Measurements from ENCODE around the gene CPLX1. TPM values are rescaled to one million over a fixed set of nuclear protein-coding genes. Genes with fewer than 3 reads are reported as not detected.
"Not testable (repeated sequence)": the region's sequence is repeated elsewhere in the genome, so short reads cannot be mapped to it uniquely, and the experiment has no call there.

The CPLX1 gene
- total RNA-seq, 1 donor from 2014 or later = 0.34 TPM

DNA sequence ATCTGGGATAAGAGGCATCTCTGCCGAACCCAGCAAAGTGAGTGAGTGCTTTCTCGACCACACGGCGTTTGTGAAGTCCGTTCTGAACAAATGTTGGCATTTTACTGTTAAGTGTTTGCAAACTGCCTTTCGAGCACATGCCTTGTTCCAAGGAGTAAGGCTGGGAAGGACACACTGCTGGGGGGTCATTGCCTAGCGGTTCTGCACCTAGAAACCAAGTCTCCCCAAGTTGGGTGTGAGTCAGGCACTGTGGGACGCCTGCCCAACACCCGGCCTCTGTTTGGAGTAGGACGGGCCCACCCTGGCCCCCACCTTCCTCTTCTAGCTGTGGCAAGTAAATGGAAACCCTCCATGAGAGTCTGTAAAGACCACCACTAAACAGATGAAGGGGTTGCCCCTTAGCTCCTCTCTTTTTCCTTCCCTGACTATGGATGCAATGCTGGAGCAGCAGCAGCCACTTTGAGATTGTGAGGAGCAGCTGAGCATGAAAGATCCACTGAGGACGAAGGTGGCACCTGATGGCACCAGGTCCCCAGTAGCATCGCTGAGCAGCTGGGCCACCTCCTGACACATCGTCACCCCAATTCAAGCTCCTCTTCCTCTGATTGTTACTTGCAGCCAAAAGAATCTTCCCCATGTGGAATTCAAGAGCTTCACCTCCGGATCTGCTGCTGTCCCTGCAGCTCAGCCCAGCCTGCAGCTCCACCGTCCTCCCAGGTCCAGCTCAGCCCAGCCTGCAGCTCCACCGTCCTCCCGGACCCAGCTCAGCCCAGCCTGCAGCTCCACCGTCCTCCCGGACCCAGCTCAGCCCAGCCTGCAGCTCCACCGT, 6.3 kb downstream of the CPLX1 start:
- no peak for DNase-seq

DNA sequence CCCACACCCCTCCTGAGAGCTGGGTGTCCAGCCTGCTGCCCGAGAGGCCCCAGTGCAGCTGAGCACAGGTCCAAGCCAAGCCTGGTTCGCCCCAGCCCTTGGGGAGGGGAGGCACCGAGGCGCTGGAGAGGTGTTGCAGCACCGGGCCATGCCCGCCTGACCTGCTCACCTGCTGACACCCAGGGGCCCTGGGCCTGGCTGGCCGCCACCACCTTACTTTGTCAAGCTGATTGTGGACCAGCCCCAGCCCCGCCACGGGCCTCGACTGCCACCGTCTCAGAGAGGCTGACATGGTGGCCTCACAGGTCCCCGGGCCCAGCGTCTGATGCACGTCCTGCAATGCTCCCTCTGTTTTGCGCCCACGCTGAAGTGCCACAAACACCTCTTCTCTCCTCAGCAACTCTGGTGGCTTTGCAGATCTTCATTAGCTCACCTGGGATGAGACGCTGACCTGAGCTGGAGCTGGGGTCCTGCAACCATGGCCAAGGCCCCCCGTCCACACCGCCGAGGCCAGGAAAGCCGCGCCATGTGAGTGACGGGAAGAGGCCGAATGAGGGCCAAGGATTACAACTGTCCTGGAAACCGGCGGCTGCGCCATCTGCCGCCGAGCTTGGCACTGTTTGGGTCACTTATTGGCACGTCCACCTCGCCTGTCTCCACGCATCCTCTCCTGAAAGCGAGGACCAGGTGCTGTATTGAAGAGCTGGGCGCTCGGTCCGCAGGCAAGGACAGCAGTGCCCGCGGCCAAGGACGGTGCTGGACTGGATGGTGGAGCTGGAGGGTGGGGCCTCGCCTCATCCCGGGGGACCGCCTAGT, 7.6 kb downstream of the CPLX1 start:
- no peak for DNase-seq

DNA sequence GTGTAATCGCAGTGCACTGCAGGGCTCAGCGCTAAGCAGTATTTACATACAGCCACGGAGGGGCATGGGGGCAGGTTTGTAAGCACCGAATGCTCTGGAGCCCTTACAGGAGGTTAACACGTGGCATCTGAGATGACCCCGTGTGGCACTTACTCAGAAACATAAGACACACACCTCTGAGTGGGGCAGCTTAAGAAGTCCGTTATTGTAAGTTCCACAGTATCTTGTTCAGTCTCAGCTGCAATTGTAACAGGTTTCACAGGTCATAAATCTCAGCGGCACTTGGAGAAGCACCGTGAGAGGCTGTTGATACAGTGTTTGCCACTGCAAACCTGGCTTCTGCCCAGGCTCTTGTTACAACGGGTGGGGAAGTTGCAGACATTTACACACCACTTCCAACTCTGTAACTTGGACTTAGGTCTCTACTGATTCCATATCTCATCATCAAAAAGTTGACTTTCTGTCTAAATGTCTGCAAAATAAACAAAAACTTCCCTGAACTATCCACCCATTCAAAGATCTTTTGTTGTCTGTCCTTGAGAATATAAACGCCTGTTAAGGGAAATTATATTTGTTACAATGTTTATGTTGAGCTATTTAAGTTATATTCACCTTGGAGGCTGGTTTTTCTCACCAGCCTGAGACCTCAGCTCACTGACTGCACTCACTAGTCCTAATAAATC, 10.3 kb downstream of the CPLX1 start:
- no peak for DNase-seq

DNA sequence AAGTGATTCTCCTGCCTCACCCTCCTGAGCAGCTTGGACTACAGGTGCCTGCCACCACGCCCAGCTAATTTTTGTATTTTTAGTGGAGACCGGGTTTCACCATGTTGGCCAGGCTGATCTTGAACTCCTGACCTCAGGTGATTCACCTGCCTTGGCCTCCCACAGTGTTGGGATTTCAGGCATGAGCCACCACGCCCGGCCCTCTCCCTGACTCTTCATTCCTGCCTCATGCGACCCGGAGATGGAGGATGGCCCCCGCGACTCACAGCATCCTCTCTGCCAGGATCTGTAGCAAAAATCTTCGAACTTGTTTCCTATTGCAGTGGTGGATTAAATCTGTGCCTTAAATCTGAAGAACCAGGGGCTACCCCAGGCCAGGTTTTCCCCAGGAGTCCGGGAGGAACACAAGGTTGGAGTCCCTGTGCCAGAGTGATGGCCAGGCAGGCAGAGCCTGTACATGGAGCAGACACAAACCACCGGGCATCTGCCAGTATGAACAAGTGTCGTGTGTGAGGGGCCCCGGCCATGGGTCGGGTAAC, 11.5 kb downstream of the CPLX1 start:
- DNase-seq = no peak

DNA sequence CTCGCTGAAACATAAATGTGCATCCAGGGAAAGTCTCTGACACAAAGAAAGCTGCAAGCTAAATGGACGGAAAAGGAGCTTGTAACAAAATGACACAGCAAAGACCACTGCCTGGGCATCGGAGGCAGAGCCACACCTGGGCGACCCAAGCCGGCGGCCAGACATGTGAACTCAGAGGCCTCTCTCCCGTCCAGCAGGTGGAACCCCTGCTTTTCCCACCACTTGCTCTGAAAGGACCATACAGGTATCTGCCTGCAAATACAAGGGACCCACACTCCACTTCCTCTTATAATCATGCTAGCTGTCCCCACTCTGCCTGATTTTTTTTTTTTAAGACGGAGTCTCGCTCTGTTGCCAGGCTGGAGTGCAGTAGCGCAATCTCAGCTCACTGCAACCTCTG, 12.0 kb downstream of the CPLX1 start:
- DNase-seq = no peak

DNA sequence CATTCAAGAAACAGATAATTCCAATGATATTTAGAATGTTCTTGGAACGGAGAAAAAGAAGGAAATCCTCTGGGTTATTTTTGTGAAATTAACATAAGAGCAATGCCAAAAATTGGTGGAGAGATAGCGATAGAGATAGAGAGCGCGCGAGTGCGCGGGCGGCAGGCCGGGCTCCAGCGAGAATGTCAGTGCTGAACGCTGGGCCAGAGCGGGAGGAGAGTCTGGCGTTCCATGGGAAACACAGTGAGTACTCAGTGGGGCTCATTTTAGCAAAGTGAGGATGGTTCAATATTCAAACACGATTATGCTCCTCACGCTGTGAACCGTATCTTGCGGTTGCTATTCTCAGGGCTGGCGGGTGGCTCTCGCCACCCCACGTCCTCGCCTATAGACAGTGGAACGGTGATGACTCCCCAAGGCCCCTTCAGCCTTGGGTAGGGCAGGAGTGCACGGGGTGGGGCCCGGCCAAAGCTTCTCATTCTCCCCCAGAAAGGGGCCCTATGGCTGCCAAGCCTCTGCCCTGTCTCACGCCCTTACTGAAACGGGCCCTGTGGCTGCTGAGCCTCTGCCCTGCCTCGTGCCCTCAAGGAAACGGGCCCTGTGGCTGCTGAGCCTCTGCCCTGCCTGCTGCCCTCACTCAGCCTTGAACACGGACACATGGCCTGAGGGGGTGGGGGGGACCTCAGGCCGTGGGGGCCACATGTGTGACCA, 16.9 kb downstream of the CPLX1 start:
- DNase-seq = no peak

DNA sequence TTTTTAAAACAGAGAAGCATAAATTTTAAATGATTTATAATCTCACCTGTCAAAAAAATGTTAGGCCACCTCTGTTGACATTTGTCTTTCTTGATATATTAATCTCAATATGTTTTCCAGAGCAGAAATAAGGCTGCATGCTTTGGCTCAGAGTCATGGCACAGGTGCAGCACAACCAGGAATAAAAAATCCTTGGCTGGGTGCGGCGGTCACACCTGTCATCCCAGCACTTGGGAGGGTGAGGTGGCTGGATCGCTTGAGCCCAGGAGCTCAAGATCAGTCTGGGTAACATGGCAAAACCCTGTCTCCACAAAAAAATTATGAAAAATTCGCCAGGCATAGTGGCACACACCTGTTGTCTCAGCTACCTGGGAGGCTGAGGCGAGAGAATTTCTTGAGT, 18.1 kb downstream of the CPLX1 start:
- DNase-seq = no peak

DNA sequence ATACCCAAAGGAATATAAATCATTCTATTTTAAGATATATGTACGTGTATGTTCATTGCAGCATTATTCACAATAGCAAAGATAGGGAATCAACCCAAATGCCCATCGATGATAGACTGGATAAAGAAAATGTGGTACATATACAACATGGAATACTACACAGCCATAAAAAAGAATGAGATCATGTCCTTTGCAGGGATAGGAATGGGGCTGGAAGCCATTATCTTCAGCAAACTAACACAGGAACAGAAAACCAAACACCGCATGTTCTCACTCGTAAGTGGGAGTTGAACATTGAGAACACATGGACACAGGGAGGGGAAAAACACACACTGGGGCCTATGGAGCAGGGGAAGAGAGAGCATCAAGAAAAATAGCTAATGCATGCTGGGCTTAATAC, 18.9 kb downstream of the CPLX1 start:
- DNase-seq = not testable (repeated sequence)

DNA sequence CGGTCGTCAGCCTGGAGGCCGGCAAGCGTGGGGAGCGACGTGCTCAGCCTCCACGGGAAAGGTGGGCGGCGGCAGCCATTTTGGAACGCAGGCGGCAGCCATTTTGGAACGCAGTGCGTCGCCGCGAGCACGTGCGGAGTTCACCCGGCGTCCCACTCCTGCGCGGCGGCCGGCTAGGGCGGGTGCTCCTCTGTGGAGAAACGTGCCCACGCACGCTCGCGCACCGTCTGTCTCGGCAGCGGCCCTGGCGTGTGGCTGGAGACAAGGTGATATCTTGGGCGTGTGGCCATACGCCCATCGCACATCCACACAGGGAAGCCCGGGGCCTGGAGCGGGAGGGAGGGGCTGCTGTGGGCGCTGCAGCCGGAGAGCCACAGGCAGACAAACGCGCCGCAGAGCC, 21.1 kb downstream of the CPLX1 start:
- DNase-seq = no peak

DNA sequence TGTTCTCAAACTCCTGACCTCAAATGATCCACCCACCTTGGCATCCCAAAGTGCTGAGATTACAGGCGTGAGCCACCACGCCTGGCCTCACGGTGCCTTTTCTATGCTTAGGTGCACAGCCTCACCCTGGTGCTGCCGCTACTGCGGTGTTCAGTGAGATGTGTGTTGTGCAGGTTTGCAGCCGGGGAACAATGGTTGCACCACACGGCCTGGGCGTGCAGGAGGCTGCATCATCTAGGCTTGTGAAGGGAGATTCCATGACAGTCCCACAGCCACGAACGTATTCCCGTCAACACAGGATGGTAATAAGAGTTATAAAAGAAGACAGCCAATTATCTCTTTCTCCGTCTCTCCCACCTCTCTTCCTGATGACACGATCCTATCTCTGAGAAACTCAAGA, 22.0 kb downstream of the CPLX1 start:
- DNase-seq = no peak

DNA sequence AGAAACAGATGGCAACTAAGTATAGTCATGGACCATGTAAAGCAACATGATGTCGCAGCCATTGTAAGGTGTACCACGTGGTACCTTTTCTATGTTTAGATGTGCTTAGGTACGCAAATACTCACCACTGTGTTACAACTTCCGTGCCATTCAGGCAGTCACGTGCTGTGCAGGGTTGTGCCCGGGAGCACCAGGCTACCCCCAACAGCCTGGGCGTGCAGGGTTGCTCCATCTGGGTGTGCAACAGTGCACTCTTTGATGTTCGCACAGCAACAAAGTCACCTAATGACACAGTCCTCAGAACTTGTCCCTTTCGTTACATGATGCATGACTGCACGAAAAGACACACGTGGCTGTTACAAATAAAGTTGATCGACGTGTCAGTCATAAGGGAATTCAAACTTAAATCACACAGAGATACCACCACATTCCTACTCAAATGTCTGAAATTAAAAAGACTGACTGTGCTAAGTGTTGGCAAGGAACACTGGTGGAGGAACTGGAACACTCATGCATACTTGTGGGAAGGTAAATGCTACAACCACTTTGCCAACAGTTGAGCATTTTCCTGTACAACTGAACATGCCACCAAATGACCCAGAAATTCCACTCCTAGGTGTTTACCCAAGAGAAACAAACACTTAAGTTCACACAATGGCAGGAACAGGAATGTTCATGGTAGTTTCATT, 24.3 kb downstream of the CPLX1 start:
- no peak for DNase-seq

DNA sequence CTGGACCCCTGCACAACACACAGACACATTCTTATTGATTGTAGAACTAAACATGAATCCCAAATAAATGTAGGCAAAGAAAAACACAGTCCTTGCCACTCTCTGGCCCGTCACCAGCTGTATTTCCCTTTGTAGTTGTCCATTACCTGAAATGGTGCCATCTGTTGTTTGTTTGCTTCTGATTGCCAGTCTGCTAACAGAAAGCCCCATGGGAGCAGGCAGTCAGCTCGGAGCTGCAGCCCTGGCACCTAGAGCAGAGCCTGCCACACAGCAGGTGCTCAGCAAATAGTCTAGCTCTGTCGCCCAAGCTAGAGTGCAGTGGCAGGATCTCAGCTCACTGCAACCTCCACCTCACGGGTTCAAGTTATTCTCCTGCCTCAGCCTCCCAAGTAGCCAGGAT, 28.9 kb downstream of the CPLX1 start:
- no peak for DNase-seq

DNA sequence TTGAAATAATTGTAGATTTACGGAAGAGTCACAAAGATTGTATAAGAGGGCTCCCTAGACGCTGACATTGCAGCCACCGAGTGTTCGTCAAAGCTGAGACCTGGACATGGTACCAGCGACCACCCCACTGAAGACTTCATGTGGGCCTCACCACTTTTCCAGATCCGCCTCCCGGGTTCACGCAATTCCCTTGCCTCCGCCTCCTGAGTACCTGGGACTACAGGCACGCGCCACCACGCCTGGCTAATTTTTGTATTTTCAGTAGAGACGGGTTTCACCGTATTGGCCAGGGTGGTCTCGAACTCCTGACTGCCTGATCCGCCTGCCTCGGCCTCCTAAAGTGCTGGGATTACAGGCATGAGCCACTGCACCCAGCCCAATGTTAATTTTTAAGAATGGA, 29.7 kb downstream of the CPLX1 start:
- no peak for DNase-seq

DNA sequence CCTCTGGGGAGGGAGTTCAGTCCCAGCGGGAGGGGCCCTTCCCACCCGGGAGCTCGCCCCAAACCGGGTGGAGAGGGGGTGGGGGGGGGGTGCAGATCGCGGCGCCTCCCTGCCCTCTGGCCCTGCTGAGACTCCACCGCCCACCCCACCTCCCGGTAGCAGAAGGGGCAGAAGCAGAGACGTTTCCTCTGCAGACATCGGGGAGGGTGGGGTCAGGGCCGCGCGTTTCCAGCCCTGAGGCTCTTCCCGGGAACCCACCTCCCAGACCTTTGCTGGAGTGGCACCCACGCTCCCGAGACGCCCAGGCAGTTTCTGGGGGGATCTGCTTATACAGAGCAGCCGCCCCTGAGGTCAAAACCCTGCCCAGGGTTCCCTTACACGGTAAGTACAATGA, 30.2 kb downstream of the CPLX1 start:
- no peak for DNase-seq

DNA sequence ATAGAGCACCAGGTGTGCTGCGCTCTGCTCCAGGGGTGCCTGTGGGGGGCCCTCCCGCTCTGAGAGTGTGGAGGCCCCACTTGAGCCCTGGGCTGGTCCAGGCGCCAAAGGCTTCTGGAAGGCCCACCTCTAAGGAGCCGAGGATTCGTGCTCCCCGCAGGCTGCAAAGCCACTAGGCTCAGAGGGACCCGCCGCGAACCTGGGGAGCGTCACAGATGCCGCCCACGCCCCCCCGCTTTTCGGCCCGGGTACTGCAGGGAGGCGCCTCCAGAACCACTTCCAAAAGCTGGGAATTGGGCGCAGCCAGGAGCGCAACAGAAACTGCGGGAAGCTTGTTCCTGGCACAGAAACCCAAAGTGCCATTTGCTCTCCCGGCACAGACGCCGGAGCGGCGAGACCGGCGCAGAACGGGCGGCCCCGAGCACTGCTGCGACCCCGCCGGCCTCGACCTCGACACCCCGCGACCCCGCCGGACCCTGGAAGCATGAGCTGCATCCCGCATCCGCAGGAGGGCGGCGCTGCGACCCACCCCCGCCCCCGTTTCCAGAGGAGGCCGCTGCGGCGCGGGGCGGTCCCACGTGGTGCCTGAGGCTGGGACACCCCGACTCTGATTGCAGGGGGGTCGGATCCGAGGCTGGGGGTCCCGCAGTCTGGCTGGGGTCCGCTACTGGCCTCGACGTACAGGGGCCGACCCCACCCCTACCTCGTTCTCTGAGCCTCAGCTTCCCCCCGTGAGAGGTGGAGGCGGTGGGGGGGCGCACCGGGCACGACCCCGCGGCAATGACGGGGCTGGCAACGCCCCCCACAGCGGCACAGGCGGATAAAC, 30.8 kb downstream of the CPLX1 start:
- no peak for DNase-seq

DNA sequence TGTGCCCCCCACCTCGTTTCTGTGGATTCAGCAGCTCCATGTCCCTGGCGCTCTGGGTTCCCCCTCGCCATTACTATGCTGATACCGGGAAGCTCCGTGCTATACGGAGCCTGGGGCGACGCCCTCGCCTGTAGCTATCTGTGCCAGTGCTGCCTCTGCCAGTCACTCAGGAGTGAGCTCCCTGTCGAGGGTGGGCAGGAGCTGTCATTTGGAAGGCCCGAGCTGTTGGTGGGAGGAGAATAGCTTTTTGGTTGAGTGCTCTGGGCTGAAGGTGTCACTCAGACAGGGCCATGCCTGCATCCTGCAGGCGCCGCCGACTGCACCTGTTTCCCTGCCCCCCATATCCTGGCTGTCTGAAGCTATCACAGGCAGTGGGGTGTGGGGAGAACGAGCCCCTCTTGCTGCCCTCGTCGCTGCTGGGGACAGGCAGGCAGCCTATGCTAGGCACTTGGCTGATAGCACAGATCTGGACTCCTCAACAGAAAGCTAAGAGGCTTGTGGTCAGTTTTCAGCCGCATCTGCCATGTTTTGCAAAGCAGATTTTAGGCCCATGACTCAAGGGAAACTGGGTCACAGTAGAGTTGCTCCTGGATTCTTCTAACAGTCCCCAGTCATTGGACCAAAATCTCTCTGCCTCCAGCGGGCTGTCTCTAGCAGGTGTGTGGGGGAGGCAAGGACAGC, 31.8 kb downstream of the CPLX1 start:
- no peak for DNase-seq

DNA sequence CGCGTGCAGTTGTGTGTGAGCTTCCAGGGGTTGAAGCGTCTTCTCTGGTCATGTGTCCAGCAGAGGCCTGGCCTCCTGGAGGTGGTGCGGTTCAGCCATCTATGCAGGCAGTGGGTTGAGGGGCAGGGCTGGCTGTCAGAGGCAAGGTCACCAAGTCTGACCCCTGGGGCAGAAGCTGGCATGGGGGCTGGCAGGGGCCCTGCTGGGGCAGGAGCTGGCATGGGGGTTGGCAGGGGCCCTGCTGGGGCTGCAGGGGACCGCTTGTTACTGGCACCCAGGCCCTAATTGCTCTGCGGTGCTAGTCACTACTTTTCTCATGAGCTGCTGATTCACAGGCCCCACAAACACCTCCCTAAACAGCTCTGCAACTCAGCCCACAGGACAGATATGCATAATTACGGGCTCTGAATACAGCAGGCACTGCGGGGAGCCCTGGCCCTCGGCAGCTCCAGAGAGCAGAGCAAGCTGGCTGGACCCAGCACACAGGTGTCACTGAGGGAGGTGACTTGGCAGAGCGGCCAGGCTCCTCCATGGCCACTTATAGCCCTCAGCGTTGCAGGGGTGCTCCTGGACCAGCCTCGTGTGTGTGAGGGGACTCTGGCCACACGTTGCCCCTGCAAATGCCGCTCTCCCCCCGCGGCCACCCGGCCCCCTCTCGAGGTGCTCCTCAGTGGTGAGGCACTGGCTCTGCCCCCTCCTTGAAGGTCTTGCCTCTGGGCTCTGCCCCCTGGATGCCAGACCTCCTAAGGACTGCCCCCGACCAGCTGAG, 32.7 kb downstream of the CPLX1 start:
- DNase-seq = no peak

DNA sequence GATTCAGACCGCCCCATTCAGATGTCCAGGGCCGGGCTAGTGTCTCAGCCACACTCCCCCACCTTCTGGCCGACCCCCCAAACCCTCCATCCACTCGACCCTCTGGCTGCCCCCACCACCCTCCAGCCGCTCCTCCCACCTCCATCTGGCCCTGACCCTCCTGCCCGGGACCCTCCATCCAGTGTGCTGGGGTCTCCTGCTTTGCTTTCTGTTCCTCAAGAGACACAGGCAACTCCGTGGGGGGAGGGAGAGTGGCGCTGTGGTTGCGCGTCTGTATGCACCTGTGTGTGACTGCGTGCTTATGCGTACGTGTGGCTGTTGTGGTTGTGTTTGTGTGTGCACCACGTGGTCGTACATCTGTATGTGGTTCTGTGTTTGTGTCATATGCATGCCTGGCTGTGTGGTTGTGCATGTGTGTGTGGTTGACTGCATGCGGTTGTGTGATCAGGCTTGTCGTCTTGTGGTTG, 33.3 kb downstream of the CPLX1 start:
- DNase-seq = no peak

DNA sequence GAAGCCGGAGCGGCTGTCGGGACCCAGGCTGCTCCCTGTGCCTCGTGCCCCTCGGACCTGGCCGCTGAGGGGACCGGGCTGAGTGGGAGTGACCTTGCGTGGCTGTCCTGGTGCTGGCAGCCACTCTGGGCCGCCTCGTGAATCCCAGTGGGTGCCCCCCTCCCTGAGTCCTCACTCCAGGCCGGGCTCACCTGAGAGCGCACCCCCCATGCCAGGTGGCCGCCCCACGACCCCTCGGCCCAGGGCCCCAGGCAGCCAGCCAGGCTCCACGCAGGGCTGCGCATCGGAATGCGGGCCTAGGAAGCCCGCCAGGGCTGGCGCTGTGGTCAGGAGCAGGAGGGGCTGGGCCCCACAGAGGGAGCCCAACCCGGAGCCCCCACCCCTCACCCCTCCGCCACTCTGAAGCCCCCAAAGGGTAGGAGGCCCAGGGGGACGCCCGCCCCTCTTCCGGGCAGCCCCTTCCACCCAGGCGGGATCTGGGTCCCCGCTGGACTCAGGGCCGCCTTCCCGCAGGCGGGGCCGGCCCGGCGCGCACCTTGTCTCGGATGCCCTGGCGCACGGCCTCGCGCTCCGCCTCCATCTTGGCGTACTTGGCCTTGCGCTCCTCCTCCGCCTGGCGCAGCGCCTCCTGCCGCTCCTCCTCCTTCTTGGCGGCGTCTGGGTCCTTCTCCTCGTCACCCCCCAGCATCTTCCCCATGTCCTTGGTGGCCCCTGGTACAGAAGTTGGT, 33.9 kb downstream of the CPLX1 start:
- DNase-seq = peak; percentile 33
